DMS 273 (cell line): ENCODE data around the gene SERINC5.
A peak's percentile ranks its signal among the peaks of the same experiment; 100 is the strongest.
"Not testable (repeated sequence)": the region's sequence is repeated elsewhere in the genome, so short reads cannot be mapped to it uniquely, and the experiment has no call there.

Source experiments
- DNase-seq: peaks from one replicate; lab custom pipeline; 2025; ENCODE audit not compliant: unreplicated experiment; lab: John Stamatoyannopoulos, UW

SERINC5 gene

GRCh38 chr5:80143491-80143890 lies 112.4 kb downstream of the SERINC5 start:
- DNase-seq, result no peak

- no peak for DNase-seq
Measured at GRCh38 chr5:80142996-80143395, 112.9 kb downstream of the SERINC5 start.

GRCh38 chr5:80141681-80142080 lies 114.2 kb downstream of the SERINC5 start:
- no peak for DNase-seq

- DNase-seq, result no peak
Measured at GRCh38 chr5:80141147-80141671, 114.6 kb downstream of the SERINC5 start.

GRCh38 chr5:80140496-80140895 lies 115.4 kb downstream of the SERINC5 start:
- no peak for DNase-seq

- DNase-seq, result no peak
Measured at GRCh38 chr5:80139466-80139972, 116.3 kb downstream of the SERINC5 start.

DNA sequence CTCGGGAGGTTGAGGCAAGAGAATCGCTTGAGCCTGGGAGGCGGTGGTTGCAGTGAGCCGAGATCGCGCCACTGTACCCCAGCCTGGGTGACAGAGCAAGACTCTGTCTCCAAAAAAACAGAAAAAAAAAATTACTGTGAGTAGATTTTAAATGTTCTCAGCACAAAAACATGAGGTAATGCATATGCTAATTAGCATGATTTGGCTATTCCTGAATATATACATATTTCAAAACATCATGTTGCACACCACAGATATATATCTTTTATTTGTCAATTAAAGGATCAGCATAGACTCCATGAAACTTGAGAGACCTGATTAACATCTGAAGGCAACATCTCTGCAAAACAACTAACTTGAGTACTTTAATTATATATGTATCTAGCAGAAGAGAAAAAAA lies 117.4 kb downstream of the SERINC5 start:
- no peak for DNase-seq

GRCh38 chr5:80136798-80137197 lies 119.0 kb downstream of the SERINC5 start:
- not testable (repeated sequence) for DNase-seq

- no peak for DNase-seq
Measured at GRCh38 chr5:80134876-80135275, 121.0 kb downstream of the SERINC5 start.

- DNase-seq, result no peak
Measured at GRCh38 chr5:80129146-80129545, 126.7 kb downstream of the SERINC5 start.

DNA sequence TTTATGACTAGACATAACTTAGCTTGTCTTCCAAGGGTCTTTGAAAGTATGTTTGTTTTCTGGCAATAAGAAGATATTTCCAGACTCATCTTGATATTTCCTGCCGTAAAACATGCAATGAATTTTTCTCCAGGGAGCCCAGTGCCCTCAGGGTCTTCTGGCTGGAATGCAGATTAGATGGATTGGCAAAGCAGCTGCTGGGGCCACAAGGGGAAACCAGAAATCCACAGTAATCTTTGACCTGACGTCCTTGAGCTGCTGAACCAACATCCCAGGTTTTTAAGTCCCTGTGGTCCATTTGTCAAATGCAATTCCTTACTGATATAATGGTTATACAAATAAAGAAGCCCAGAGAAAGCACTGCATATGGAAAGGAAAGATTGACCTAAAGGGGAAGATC lies 127.7 kb downstream of the SERINC5 start:
- no peak for DNase-seq

DNA sequence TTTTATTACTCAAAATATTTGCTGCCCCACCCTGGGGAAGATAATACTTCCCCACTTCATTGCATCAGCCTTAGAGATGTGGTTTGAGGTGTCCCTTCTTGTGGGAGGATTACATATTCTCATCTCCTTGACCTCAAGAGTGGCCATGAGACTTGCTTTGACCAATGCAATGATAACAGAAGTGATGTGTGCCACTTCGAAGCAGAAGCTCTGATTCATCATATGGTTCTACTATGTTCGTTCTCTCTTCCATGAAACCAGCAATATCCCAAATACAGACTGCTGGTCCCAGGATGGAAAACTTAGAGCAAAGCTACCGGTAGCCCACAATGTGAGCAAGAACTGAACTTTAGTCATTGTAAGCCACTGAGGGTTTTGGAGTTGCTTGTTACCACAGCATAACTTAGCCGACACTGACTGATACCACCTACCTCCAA lies 128.7 kb downstream of the SERINC5 start:
- no peak for DNase-seq

- DNase-seq, result no peak
Measured at GRCh38 chr5:80125962-80126480, 129.8 kb downstream of the SERINC5 start.

DNA sequence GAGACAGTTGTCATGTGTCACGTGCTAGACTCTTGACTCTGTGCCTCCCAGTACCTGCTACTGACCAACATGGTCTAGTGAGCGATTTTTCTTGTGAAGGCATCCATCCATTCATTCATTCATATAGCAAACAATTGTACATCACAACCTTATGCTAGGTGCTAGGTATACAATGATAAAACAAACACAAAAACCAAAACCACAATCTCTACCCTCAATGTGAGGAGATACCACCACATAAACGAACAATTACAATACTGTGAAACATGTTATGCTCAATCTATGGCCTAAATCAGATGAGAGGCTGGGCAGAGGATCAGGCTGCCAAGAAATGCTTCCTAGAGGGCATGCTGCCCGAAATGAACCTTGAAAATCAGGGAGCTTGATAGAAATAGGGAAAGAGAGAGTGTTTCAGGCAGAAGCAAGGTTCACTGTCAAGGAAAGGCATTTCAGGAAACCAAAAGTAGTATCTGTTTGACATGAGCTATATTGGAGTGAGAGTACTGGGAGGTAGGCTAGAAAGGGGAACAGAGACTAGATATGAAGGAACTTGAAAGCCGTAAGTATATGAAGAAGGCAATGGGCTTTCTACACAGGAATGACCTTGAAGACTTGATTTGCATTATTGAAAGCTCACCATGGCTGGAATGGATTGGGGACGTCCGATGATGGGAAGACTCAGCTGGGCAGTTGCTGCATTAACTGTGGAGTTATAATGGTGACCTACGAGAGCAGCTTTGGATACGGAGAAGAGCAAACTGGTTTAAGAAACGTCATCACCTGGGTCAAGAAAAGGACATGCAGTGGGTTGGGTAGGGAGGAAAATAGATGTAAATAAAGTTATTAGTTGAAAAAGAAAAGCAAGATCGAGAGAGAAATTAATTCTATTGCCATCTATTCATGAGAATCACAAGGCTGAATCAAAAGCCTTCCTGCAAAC lies 130.6 kb downstream of the SERINC5 start:
- no peak for DNase-seq

DNA sequence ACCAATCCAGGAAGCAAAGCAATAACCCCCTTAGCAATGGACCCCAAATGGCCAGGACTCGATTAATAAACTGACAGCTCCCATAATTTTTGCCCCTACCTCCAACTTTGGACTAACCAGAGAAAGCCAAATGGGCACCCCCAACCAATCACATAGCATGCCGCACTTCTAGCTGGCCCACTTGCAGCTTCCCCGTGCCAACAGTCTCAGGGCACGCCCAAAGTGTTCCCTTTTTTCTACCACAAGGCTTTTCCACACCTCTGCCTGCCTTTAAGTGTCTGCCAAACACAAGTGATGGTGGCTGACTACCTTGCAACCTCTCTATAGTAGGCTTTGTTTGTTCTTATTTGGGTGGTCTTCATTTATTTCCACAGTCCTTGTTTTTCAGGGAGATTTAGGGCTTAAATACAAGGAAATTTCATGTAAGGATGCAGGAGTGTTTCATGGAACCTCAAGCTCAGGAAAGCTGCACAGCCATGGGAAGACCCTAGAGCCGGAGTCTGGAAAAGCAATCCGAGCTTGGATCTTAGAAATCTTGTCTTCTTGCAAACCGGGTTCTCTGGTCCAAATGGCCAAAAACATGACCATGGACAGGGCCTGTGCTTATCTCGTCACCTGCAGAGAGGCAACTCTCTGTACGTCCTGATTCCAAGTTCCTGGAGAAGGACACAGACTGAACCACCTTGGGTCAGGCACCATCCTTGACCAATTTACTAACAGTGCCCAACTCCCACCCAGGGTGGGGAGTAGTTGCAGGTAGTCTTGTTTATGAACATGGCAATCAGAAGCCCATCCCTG lies 131.5 kb downstream of the SERINC5 start:
- DNase-seq, result no peak

DNA sequence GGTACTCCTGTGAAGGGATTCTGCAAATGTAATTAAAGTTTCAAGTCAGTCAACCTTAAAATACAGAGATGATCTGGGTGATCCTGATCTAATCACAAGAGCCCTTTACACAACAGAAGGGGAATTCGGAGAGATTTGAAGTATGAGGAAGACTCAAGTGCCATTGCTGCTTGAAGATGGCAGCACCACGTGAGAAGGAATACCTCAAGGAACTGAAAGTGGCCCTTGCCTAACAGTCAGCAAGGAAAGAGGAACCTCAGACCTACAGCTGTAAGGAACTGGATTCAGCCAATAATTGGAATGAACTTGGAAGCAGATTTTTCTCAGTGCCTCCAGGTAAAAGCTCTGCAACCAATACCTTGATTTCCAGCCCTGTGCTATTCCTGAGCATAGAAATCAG lies 133.3 kb downstream of the SERINC5 start:
- no peak for DNase-seq

DNA sequence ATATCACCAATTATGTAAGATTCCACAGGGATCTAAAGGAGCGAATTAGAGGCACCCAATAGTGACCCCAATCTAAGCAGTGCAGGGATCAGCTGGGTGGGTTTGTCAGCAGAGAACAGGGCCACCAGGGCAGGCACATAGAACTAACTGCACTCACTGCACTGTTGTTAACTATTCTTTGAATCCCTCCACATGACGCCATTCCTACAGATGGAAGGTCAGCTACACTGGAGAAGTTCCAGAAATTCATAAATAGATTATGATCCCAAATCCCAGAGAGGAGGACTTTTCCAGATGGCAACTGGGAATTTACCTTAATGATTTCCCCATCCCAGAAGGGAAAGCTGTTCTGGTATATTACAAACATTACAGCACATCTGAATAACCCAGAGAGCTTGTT lies 136.5 kb downstream of the SERINC5 start:
- DNase-seq, result peak; percentile 77

GRCh38 chr5:80117446-80117845 lies 138.4 kb downstream of the SERINC5 start:
- no peak for DNase-seq

DNA sequence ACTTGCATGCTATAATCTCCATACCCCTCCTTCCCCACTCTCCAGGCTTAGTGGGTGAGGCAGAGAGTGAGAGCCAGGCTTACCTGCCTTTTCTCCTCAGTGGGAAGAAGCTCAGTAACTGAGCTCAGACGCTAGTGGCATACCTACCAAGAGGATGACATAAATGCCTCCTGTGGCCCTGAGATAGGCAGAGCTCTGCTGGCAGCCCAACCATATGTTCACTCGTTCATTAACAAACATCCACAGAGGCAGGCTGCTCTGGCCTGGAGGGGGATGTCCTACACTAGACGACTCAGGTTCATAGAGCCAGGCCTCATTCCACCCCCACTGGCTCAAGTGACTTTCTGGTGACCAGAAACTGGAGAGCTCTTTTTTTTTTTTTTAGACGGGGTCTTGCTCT lies 139.4 kb downstream of the SERINC5 start:
- DNase-seq, result peak; percentile 79

DNA sequence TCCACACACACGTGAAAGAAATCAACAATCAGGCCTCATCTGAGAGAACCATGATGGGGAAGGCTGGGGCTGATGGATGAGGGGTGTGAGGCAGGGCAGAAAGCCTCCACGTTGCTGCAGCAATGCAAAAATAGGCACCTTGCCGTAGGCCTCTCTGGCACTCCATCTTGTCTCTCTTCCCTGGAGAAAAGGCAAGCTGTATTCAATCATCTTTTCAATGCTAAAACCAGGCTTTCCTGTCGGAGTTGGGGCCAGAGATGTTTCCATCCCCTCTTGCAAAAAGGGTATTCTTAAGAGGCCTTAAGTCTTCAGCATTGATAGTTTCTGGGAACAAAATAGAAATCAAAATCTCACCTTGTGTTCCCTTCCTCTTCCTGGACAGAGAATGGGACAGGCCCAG lies 139.8 kb downstream of the SERINC5 start:
- no peak for DNase-seq

DNA sequence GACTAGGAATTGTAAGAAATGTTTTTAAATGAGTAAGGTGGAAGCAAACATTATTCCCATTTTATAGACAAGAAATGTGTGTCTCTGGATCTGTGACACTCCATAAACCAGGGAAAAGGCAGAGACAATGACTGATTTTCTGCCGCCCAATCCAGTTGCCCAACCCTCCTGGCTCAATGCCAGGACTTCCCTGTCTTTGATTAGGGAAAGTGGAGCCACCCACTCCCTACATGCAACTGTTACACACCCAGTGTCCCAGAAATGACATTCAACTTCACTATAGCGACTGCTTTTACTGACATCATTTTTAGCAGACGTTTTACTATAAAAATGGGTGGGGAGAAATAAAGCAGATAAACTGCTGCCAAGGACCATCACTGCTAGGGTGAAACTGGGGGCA lies 141.0 kb downstream of the SERINC5 start:
- peak; percentile 21 for DNase-seq
